HG03342 (cell line): ENCODE measurements around the gene ROR1.

ENCODE experiments used
- ATAC-seq: cut with Tn5 transposase; IDR thresholded peaks from one replicate; pipeline ENCODE4 v1.9.1; 2021; ENCODE audit warnings: mild to moderate bottlenecking, moderate library complexity; ENCODE audit not compliant: unreplicated experiment

The ROR1 gene

DNA sequence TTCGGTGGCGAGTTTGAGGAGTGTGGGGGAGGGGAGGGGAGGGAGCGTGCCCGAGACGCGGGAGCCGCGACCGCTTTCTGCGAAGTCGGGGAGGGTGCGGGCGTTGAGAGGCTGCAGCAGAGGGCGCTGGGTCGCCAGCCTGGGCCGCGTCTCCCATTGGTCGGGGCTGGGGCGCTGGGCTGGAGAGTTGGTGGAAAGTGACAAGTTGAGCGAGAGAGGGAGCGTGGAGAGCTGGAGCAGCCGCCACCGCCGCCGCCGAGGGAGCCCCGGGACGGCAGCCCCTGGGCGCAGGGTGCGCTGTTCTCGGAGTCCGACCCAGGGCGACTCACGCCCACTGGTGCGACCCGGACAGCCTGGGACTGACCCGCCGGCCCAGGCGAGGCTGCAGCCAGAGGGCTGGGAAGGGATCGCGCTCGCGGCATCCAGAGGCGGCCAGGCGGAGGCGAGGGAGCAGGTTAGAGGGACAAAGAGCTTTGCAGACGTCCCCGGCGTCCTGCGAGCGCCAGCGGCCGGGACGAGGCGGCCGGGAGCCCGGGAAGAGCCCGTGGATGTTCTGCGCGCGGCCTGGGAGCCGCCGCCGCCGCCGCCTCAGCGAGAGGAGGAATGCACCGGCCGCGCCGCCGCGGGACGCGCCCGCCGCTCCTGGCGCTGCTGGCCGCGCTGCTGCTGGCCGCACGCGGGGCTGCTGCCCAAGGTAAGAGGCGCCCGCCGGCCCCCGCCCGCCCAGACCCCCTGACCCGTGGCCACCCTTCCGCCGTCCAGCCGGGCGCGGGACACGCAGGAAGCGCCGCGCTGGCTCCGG is at the start of gene ROR1:
ROR1 (plus strand) TSS at position 203 of the 802 bp plus-strand sequence.
- peak; percentile 75 for ATAC-seq

DNA sequence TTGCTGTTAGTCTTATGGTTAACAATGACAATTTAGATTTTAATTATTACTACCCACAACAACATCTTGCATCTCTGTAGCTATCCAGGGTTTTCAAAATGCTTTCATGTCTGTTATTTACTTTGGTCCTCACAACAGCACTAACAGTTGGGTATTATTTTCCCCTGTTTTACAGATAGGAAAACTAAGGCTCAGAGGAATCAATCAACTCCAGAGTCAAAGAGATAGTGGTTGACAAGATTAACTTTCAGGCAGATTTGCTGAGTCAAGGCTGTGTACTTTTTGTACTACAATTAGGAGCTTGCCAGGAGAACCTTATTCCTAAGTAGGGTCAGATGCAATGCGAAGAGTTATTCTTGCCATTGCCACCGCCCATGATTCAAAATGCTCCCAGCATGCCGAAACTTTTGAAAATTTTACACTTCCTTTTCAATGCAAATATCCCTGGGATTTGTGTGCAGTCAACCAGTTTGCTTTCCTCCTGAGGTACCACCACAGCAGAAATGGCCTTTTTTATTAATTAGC is 49.4 kb upstream of the ROR1 start:
- ATAC-seq = no peak

DNA sequence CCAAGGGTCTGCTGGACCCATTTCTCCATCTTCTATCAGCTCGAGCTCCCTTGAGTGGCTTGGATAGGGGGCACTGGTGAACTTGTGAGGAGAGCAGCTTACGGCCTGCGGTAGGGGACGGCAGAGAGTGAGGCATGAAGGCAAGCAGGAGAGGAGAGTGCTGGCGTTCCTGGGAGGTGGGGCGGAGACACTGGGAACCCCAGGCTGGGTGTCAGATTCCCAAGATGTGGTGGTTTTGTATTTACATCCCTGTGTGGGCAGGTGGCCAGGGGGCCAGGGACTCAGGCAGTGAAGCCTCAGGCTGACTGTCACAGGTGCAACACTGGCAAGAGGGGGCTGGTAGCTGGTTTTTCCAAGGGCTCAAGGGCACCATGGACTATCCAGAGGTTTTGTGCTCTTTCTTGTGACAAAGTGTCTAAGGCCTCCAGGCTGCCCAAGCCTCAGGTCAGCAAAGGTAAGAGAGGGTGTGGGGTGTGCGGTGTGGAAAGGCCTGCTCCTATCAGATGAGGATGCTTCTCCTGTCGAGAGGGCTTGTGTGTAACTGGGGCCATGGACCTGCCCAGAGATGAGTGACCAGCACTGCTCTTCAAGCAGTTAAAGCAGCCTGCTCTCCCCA is 45.1 kb upstream of the ROR1 start:
- ATAC-seq = no peak

DNA sequence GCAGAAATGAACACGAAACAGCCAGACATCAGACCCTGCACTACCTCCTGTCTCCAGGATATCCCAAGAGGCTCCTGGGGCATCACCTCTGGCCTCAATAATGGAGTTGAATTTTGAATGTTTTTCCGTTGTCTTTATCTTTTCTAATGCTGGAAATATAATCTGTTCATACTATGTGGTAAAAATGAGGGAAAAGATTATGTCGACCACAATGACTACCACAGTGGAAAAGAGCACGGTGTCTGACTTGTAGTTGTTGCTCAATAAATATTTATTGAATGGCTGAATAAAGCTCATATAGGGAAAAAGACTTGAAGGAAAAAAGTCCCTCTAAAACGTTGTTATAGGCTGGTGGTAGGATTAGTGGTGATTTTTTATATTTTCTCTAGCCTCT is 44.6 kb upstream of the ROR1 start:
- no peak for ATAC-seq

DNA sequence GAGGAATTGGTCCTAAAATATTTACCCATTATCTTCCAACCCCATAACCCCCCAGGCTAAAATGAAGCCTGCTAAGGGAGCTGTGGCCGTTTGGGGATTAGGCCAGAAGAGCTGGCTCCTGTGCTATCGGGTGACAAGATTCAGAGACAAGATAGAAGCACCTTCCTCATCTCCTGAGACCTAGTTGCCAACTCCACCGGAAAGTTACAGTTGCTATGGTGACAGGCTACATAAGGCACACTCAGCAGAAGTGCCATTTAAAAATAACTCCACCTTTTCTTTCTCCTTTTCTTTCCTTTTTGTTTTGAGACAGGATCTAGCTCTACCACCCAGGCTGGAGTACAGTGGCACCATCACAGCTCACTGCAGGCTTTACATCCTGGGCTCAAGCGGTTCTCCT is 43.6 kb upstream of the ROR1 start:
- no peak for ATAC-seq

DNA sequence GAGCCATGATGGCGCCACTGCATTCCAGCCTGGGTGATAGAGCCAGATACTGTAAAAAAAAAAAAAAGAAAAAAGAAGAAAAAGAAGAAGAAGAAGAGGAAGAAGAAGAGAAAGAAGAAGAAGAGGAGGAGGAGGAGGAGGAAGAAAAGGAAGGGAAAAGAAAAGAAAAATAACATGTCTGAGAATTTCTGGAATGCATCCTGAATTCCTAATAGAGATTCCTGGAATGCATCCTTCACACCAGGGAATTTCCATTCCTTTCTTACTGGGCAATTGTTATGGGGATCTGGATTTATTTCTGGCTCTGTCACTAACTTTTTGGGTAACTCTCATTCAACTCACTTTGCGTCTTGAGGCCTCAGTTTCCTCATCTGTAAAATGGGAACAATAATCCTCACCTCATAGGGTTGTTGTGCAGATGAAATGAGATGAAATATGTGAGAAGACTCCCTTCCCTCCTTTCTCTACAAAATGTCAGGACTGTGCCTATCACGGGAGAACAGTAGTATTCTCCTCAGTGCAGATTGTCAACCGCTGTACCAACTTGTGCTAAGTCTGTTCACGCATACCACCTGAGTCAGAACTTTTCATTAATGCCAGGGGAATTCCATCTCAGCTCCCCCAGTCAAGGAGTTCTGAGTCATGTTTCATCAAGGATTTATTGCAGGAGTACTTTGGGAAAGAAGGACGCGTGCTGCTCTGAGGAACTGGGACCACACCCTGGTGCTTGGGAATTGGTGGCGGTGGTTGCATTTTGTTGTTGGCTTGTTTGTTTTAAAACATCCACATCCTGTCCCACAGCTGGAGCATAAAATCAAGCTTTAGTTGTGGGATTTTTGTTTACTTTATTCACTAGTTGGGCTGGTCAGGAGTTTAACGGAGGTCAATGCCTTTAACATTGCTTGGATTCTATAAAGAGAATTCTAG is 42.4 kb upstream of the ROR1 start:
- ATAC-seq = no peak

DNA sequence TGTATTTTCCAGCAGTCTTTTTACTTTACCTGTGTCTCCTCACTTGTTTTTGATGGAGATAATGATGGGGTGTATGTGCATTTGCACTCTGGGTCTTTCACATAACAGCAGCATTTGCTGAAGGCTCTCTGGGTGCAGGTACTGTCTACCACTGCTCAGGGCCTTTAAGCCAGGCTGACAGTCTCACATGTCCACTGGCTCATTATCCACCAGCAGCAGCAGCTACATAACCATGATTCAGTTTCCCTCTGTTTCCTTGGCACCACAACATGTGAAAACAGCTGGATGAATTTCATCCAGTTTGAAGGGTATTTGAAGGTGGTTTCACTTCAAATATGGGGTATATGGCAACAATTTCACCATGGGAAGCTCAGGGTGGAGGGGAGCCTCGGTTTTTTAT is 41.2 kb upstream of the ROR1 start:
- no peak for ATAC-seq

DNA sequence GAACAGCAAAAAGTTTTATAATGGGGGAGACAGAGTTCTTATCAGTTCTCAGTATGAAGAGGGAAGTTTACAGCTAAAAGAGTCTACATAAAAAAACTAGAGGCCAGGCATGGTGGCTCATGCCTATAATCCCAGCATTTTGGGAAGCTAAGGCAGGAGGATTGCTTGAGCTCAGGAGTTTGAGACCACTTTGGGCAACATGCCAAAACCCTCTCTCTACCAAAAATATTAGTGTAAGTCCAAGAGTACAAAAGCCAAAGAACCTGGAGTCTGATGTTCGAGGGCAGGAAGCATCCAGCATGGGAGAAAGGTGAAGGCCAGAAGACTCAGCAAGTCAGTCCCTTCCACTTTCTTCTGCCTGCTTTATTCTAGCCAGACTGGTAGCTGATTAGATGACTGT is 35.0 kb upstream of the ROR1 start:
- ATAC-seq = no peak

DNA sequence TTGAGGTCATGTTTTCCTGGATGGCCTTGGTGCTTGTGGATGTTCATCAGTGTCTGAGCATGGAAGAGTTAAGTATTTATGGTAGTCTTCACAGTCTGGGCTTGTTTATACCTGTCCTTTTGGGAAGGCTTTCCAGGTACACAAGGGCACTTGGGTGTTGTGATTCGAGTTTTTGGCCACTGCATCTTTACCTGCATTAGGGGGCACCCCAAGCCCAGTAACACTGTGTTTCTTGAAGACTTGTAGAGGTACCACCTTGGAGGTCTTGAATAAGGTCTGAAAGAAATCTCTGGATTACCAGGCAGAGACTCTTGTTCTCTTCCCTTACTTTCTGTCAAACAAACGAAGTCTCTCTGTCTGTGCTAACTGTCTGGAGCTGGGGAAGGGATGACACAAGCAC is 34.4 kb upstream of the ROR1 start:
- no peak for ATAC-seq

DNA sequence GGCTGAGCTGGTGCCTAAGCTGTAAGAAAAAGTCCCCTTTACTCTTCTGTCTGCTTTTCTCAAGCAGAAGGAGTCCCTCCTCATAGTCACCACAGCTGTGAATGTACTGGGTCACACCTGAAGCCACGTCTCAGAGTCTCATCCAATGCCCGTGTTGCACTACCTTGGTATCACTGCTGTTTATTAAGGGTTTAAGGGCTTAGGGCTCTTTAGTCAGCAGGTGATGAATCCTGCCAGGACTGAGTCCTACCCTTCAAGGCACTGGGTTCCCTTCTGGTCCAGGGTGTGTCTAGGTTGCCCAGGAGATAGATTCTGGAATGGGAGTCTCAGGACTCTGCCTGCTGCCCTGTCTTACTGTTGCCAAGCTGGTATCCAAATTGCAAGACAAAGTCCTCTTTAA is 33.4 kb upstream of the ROR1 start:
- ATAC-seq = no peak

DNA sequence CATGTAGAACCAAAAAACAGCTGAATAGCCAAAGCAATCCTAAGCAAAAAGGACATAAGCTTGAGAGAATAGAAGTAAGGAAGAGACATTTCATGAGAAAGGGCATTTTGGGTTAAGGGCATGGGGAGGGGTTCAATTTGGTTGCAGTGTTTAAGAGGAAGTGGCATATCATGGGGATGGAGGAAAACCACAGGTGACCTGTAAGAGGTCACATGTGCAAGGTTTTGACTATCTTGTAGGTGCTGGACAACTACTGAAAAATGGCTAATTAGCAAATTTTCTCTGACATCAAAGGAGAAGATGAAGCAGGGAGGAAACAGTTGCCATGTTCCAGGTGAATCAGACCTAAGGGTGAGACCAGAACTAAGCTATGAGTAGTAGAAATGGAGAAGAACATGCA is 31.3 kb upstream of the ROR1 start:
- no peak for ATAC-seq

DNA sequence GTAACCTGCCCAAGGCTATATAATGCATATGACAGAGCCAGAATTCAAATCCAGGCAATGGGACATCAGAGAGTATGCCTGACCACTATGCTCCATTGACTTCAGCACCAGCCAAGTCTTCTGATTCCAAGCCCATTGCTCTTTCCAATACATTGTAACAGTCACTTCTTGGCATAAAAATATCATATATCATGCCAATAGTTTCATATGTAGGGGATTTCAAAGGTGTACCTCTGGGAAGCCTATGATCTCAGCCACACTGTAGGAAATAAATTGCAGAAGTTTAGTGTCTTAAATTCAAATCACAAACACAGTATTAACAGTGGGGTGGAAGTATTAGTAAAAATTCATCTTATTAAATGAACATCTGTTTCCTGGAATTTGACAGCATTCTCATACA is 30.0 kb upstream of the ROR1 start:
- no peak for ATAC-seq

DNA sequence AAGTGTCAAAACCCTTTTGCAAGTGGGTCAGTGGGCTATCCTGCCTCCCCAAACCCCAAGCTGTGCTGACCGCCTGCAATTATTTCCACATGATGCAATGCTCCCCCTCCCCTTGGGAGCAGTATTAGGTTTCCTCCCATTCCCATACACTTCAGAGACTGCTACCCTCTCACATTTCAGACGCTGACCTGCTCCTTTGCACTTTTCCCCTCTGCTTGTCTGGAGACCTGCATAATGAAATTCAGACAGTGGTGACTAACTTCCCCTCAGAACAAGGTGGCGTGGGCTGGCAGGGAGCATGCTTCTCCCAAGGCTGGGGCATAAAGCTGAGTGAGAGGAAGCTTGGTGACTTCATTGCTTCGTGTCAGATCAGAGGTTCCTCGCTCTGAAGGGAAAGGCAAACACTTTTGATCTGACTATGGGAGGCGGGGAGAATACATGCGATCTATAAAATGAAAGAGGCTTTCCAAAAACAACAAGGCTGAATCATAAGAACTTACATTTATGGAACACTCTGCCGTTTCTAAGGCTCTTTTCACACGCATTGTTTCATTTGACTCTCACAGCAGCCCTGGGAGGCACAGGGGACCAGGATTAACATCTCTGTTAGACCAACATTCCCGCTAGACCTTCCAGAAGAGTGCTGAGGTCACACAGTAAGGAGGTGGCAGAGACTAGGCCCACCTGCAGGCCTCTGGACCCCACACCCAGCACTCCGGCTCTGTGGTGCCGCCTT is 27.5 kb upstream of the ROR1 start:
- no peak for ATAC-seq

DNA sequence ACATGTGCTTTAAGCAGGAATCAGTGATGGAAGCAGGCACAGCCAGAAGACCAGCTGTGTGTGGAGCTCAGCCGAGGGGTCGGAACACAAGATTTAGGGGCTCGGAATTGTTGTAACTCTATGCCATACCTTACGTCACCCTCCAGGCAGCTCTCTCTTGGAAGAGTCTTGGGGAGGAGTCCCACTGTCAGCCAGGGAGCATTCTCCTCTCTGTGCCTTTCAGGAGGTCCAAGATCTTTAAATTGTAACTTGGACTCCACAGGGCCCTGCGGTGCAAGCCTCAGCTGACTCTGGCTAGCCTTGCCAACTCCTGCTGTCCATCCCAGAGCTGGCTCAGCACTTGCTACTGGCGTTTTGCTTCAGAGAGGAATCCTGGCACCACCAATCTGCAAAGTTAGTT is 26.4 kb upstream of the ROR1 start:
- no peak for ATAC-seq

DNA sequence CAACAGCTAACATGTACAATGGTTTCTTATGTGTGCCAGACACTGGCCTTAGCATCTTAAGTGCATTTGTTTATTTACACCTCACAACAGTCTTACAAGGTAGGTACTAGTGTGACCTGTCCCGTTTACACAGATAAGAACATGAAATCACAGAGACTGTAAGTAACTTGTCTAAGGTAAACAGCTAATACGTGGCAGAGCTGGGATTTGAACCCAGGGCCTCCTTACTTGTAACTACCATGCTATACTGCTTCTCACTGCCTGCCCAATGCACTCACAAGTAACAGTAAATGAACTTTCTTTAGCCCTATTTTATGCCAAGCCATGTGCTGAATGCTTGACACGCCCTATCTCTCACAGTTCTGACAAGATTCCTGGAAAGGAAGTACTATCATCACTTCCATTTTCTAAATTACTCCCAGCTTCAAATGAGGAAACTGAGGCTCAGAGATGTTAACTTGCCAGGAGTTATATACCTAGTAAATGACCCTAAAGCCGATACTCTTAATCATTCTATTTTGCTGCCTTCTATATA is 25.7 kb upstream of the ROR1 start:
- no peak for ATAC-seq

DNA sequence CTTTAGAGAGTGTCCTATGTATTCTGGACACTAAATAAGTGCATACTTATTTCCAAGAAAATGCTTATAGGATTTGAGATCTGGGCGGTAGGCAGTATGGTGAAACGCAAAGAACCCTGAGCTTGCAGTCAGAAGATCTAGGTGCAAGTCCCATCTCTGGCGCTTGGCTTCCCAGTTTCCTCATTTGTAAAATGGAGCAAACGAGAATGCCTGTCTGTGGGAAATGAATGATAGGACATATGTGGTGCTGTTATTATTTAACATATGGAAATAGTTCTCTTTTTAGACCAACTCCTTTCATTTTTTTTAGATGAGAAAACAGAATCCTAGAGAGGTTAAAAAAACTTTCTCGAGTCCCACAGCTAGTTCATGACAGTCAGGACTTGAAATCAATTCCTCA is 25.2 kb upstream of the ROR1 start:
- no peak for ATAC-seq

DNA sequence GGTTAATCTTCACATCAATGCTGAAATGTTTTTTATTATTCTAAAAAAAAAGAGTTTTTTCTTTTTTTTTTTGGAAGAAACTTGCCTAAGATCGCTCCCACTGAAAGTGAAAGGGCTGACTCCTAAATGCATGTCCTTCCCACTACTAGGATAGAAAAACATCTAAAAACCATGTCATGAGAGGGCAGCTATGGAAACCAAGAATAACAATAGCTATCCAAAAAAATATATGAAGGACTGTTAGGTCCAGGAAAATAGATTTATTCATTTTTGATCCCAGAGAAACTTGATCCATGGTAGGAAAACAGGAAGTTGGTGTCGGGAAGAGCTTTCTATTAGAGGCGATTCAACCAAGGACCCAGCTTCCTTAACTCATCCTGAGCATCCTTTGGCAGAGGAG is 23.1 kb upstream of the ROR1 start:
- ATAC-seq = no peak

DNA sequence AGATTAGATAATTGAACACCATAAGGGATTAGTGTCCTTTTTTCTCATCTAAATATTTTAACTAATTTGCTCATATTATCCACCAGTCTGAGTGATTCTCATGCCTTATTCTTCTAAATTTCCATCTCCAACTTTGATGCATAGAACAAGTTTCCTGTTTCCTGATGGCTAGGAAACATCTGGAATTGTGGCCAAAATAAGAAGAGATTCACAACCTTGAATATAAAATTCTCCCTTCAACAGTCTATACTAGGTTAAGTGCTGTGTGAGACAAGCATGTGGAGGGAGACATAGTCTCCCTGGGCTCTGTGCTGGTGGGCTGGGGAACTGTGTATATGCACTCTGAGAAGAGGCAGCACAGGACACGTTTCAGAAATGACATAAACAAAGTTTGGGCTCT is 21.6 kb upstream of the ROR1 start:
- no peak for ATAC-seq

DNA sequence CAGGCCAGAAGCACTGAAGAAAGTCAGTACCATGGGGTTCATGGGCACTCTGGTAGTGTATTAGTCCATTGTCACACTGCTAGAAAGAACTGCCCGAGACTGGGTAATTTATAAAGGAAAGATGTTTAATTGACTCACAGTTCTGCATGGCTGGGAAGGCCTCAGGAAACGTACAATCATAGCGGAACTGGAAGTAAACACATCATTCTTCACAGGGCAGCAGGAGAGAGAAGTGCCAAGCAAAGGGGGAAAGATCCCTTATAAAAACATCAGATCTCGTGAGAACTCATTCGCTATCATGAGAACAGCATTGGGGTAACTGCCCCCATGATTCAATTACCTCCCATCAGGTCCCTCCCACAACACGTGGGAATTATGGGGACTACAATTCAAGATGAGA is 20.2 kb upstream of the ROR1 start:
- no peak for ATAC-seq

DNA sequence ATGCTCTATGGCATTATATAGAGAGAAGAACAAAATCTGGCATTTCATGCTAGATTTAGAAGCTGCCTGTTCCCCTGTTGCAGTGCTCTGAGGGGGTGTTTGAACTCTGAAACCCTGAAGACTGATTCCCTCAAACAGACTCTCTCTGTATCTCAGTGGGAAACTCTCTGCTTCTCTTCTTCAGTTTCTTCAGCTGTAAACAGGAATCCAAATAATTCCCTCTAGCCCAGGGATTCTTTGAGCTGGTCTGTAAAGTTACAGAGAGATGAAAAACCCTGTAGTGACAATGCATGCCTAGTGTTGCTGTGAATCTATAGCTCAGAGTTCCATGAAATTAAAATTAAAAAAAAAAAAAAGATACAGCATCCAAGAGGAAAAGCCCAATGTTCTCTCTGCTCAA is 17.0 kb upstream of the ROR1 start:
- no peak for ATAC-seq

DNA sequence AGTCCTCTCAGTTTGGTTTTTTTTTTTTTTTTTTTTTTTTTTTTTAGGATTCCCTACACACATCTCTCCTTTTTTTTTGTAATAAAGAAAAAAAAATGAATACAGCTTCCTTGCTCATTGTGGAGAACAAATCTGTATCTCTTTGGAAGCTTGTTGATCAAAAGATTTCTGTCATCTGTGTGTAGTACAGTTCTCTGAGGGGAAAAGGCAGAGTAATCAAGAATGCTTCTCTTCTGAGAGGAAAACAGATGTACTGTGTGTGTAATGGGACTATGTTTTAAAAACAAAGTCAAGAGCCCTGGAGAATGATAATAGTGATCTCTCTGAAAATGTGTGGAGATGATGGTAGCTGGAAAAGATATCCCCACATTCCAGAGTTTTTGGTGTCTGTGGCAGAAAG is 16.5 kb upstream of the ROR1 start:
- no peak for ATAC-seq
